ENCODE measurements around the gene FOXO3B. TPM values are rescaled to one million over a fixed set of nuclear protein-coding genes. Genes with fewer than 3 reads are reported as not detected.
"Not testable (repeated sequence)": the region's sequence is repeated elsewhere in the genome, so short reads cannot be mapped to it uniquely, and the experiment has no call there.

Gene FOXO3B
- total and polyA plus RNA-seq, 2 experiments from 2014 or later: 2.7 to 21.1 TPM

DNA sequence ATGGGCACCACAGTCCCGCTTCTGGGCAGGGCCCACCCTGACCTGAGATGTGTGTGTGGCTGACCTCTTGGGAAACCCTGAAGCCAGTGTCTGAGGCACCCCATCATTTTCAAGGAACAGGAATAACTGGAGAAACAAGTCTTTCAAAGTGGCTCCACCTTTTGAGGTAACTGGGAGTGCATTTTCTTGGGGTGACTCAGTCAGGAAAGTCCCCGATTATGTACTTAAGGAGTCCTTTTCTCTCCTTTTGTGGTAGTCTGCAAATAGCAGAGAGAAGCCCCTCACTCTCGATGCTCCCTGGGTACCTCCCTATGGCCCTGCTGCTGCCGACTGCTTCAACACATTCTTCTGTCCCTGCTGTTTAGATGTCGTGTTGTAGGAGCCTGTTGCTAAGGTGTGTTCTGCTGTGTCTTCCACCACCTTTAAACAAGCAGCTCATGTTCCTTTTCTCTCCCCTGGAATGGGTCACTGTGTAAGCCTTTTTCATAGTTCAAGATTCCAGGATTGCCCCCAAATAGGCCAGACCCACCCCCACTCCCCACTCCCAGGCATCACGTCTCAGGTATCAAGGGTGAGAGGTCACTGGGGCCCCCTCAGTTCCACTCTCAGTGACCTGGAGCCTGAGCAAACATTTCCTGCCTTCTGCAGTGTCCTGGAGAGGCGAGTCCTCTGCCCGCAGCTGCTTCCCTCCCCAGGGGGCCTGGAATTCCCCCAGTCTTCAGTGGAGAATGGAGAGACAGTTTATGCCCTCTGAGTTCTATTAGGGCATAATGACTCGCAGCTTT is 36.7 kb upstream of the FOXO3B start:
- Histone ChIP-seq H3K4me2 (peak overlapping the region; percentile 12), H3K27ac (ENCODE audit: low read depth) (0 out of 2 replicates have a peak overlapping the region, but pooled peaks have one; percentile 17)
- H3K9me3 Mint-ChIP-seq; H3F3A ChIP-seq (replicated peaks; ENCODE audit: low read depth); H3K9me2 ChIP-seq (ENCODE audit: insufficient read depth); H3K27me3 Mint-ChIP-seq (ENCODE audit: insufficient read depth, low read depth, poor library complexity); H4K20me1 ChIP-seq (replicated peaks; ENCODE audit: insufficient read depth); H3K36me3 Mint-ChIP-seq (ENCODE audit: low read depth); H3K79me2 ChIP-seq (replicated peaks; ENCODE audit: insufficient read depth); H3K4me3 ChIP-seq; H2AFZ ChIP-seq; H3K27me3 ChIP-seq (ENCODE audit: insufficient read depth); H3K36me3 ChIP-seq (ENCODE audit: insufficient read depth); H3K4me1 ChIP-seq (ENCODE audit: insufficient read depth): not testable (repeated sequence)
- H3K27ac Mint-ChIP-seq: peak overlapping the region; percentile 86
- H3K4me3 Mint-ChIP-seq: peak overlapping the region; percentile 46; the same call in 2 of the 3 replicates
- H3K4me1 Mint-ChIP-seq: peaks cover 11% of the 10 kb centered on the region
- DNase-seq (ENCODE audit: low spot score) (peak; percentile 56), ATAC-seq (peak; percentile 93)

DNA sequence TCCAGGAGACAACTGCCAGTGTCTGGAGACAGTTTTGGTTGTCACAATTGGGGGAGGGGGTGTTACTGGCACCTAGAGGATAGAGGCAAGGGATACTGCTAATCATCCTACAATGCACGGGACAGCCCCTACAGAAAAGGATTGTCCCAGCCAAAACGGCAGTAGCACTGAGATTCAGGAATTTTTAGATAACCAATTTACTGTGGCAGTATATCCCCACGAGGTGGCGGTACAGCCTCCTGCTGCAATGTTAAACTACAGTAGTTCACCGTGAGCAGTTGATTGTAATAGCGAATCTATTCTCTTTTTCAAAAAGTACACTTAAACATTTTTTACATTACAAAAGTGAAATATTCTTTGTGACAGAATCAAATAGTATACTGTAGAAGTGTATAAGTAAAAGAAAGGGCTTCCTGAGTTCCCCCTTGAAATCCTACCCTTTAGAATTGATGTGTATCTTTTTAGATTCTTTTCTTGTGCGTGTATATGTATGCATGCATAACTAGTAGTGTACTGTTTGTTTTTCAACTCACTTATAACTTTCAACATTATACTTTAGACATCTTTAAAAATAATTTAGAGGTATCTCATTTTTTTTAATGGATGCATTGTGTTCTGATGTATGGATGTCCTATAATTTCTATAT is 30.4 kb upstream of the FOXO3B start:
- H3K9me2 ChIP-seq (ENCODE audit: insufficient read depth); H3F3A ChIP-seq (replicated peaks; ENCODE audit: low read depth); H3K9me3 Mint-ChIP-seq; H3K4me1 ChIP-seq (ENCODE audit: insufficient read depth); H3K79me2 ChIP-seq (replicated peaks; ENCODE audit: insufficient read depth); H3K36me3 ChIP-seq (ENCODE audit: insufficient read depth); H3K4me3 Mint-ChIP-seq; H3K4me3 ChIP-seq; H3K27ac Mint-ChIP-seq; H3K4me1 Mint-ChIP-seq; H3K36me3 Mint-ChIP-seq (ENCODE audit: low read depth); H3K27me3 Mint-ChIP-seq (ENCODE audit: insufficient read depth, low read depth, poor library complexity); H3K27ac ChIP-seq (ENCODE audit: low read depth); H3K27me3 ChIP-seq (ENCODE audit: insufficient read depth); H2AFZ ChIP-seq; H4K20me1 ChIP-seq (replicated peaks; ENCODE audit: insufficient read depth); H3K4me2 ChIP-seq: not testable (repeated sequence)
- DNase-seq (ENCODE audit: low spot score) (peak; percentile 78), ATAC-seq (peak; percentile 84)
- TF ChIP-seq, protein P1, sequence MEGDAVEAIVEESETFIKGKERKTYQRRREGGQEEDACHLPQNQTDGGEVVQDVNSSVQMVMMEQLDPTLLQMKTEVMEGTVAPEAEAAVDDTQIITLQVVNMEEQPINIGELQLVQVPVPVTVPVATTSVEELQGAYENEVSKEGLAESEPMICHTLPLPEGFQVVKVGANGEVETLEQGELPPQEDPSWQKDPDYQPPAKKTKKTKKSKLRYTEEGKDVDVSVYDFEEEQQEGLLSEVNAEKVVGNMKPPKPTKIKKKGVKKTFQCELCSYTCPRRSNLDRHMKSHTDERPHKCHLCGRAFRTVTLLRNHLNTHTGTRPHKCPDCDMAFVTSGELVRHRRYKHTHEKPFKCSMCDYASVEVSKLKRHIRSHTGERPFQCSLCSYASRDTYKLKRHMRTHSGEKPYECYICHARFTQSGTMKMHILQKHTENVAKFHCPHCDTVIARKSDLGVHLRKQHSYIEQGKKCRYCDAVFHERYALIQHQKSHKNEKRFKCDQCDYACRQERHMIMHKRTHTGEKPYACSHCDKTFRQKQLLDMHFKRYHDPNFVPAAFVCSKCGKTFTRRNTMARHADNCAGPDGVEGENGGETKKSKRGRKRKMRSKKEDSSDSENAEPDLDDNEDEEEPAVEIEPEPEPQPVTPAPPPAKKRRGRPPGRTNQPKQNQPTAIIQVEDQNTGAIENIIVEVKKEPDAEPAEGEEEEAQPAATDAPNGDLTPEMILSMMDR (conservative IDR thresholded peaks at IDR 0.05; ENCODE audit: low read depth in 2 of 2): peak; percentile 57 to 65

DNA sequence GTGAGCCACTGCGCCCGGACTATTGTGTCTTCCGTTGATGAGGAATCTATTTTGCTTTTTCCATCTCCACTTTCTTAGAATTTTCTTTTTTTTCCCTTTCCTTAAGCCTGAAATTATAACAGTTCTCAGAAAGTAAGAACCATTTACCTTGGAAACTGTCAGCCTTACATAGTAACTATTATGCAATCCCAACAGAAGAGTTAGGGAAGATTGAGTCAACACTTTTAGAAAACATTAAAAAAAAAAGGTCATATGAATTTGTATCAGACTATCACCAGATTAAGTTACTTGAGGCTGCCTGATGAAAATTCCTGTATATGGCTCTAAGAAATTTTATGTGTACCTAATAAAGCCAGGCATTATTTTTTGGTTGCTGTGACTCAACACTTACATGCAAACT is 26.1 kb upstream of the FOXO3B start:
- H3K27me3 ChIP-seq (ENCODE audit: insufficient read depth); ATAC-seq; H3K27ac Mint-ChIP-seq; H3K4me1 Mint-ChIP-seq; H3K4me1 ChIP-seq (ENCODE audit: insufficient read depth); H3K27me3 Mint-ChIP-seq (ENCODE audit: insufficient read depth, low read depth, poor library complexity); H3K79me2 ChIP-seq (replicated peaks; ENCODE audit: insufficient read depth); H3K27ac ChIP-seq (ENCODE audit: low read depth); DNase-seq (ENCODE audit: low spot score); H3F3A ChIP-seq (replicated peaks; ENCODE audit: low read depth); H2AFZ ChIP-seq; H3K36me3 ChIP-seq (ENCODE audit: insufficient read depth); H4K20me1 ChIP-seq (replicated peaks; ENCODE audit: insufficient read depth); H3K4me3 Mint-ChIP-seq; H3K9me3 Mint-ChIP-seq; H3K4me2 ChIP-seq; H3K4me3 ChIP-seq; H3K9me2 ChIP-seq (ENCODE audit: insufficient read depth): not testable (repeated sequence)
- peaks cover 12% of the 10 kb centered on the region; the same call in 2 of the 3 replicates for H3K36me3 Mint-ChIP-seq (ENCODE audit: low read depth)

DNA sequence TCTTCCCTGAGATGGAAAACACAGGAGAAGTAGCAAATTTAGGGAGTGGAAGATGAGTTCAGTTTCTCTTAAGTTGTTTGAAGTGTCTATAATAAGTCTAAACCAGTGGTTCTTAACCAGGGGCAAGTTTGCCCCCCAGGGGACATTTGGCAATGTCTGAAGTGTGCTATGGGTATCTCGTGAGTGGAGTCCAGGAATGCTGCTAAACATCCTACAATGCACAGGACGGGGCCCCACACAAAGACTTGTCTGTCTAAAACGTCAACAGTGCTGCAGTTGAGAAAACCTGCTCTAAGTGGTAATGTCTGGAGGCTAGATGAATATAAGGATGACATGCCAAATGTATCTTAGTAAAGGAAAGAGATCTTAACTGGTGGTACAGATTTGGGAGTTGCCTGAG is 23.8 kb upstream of the FOXO3B start:
- H2AFZ ChIP-seq; H3K4me3 ChIP-seq; ATAC-seq; DNase-seq (ENCODE audit: low spot score); H3K27me3 ChIP-seq (ENCODE audit: insufficient read depth); H3K4me2 ChIP-seq; H3K9me2 ChIP-seq (ENCODE audit: insufficient read depth); H3K4me1 Mint-ChIP-seq; H3K36me3 ChIP-seq (ENCODE audit: insufficient read depth); H3K27me3 Mint-ChIP-seq (ENCODE audit: insufficient read depth, low read depth, poor library complexity); H3K4me1 ChIP-seq (ENCODE audit: insufficient read depth); H4K20me1 ChIP-seq (replicated peaks; ENCODE audit: insufficient read depth); H3K79me2 ChIP-seq (replicated peaks; ENCODE audit: insufficient read depth); H3K27ac ChIP-seq (ENCODE audit: low read depth); H3F3A ChIP-seq (replicated peaks; ENCODE audit: low read depth); H3K9me3 Mint-ChIP-seq; H3K27ac Mint-ChIP-seq; H3K4me3 Mint-ChIP-seq: not testable (repeated sequence)
- peaks cover 12% of the 10 kb centered on the region; the same call in 2 of the 3 replicates for H3K36me3 Mint-ChIP-seq (ENCODE audit: low read depth)

DNA sequence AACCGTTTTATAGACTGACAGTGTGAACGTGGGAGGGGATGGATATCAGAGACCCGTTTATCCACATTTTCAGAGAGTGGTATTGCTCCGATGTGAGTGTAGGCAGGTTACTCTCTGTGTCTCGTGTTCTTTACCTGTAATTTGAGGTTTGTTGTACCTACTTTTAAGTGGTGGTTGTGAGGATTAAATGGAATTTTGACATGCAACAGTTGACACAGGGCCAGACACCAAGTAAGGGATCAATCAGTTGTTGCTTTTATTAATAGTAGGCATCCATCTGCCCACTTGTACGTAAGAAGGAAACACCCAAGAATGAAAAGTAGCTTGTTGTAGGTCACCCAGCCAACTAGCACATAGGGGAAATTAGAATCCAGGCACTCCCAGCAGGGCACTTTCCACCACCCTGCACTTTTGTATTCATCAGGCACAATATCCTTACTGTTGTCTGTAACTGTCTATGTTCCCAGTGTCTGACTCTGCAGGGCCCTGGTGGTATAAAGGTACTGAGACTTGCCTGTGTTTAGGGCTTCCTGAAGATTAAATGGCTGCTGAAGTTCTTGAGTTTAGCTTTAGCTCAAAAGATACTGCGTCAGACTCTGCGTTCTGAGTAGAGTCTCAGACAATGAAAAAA is 16.5 kb upstream of the FOXO3B start:
- H2AFZ ChIP-seq: not testable (repeated sequence)

More for the DNA sequence above, 16.5 kb upstream of the FOXO3B start:
- not testable (repeated sequence) for H3K27ac Mint-ChIP-seq; H3K36me3 Mint-ChIP-seq (ENCODE audit: low read depth); H3K4me1 ChIP-seq (ENCODE audit: insufficient read depth); H3K4me1 Mint-ChIP-seq; H3K27ac ChIP-seq (ENCODE audit: low read depth); H3K27me3 Mint-ChIP-seq (ENCODE audit: insufficient read depth, low read depth, poor library complexity); H4K20me1 ChIP-seq (replicated peaks; ENCODE audit: insufficient read depth); H3F3A ChIP-seq (replicated peaks; ENCODE audit: low read depth); H3K9me3 Mint-ChIP-seq; H3K79me2 ChIP-seq (replicated peaks; ENCODE audit: insufficient read depth); DNase-seq (ENCODE audit: low spot score); H3K36me3 ChIP-seq (ENCODE audit: insufficient read depth); H3K9me2 ChIP-seq (ENCODE audit: insufficient read depth); H3K27me3 ChIP-seq (ENCODE audit: insufficient read depth); ATAC-seq
- H3K4me3 Mint-ChIP-seq: peak overlapping the region; percentile 92
- Histone ChIP-seq H3K4me3 (peak overlapping the region; percentile 64), H3K4me2 (peak overlapping the region; percentile 81)

Data from GM23338 (cell line).